HepG2 (cell line): ENCODE measurements around the gene KRT40. TPM values are rescaled to one million over a fixed set of nuclear protein-coding genes. Genes with fewer than 3 reads are reported as not detected.
A peak's percentile ranks its signal among the peaks of the same experiment; 100 is the strongest.

Experiments used
- ASH2L ChIP-seq: fragments of 300-600, 200-600 bp; sonication (generic); IDR thresholded peaks from 2 replicates; pipeline ENCODE4 v1.7.0; 2017; ENCODE audit warnings: low read depth, mild to moderate bottlenecking, moderate library complexity, mixed read lengths, low read length; ENCODE audit not compliant: insufficient read length
- BCL6 ChIP-seq: IDR thresholded peaks from 2 replicates; pipeline ENCODE4 v1.6.1; 2016; ENCODE audit warnings: missing genetic modification reagents, missing compliant biosample characterization
- CENPT ChIP-seq: sonication (generic); formaldehyde crosslinking; IDR thresholded peaks from 2 replicates; pipeline ENCODE4 v1.8.0; 2022; ENCODE audit warnings: low read depth, mild to moderate bottlenecking, moderate library complexity, missing genetic modification reagents
- DR1 ChIP-seq: sonication (generic); formaldehyde crosslinking; IDR thresholded peaks from 2 replicates; pipeline ENCODE4 v1.8.0; 2021; ENCODE audit warnings: mild to moderate bottlenecking, missing genetic modification reagents, inconsistent platforms
- FOXA1 ChIP-seq, 2 experiments: fragments of 450-650 bp in 1 of 2; sonication (generic) in 1 of 2; formaldehyde crosslinking in 1 of 2; IDR thresholded peaks; 2 replicates each; pipeline versions ENCODE4 v1.4.0 to v1.6.1; 2016 to 2020; ENCODE audit warnings: missing genetic modification reagents in 1 of 2
- KIAA2018 ChIP-seq: sonication (generic); formaldehyde crosslinking; IDR thresholded peaks from 2 replicates; pipeline ENCODE4 v1.5.0; 2020; ENCODE audit warnings: mild to moderate bottlenecking, missing genetic modification reagents, borderline replicate concordance
- MIER3 ChIP-seq: IDR thresholded peaks from 2 replicates; pipeline ENCODE4 v1.6.1; 2016; ENCODE audit warnings: missing compliant biosample characterization, borderline replicate concordance
- NR2F6 ChIP-seq, 2 experiments: IDR thresholded peaks; 2 replicates each; pipeline ENCODE4 v1.6.1; 2016; ENCODE audit warnings: antibody characterized with exemption in 1 of 2, mild to moderate bottlenecking in 1 of 2
- SOX13 ChIP-seq, 3 experiments: fragments of 450-650 bp in 1 of 3; sonication (generic) in 1 of 3; formaldehyde crosslinking in 1 of 3; IDR thresholded peaks in 2 of 3; conservative IDR thresholded peaks in 1 of 3; 2 replicates each; pipeline versions ENCODE4 v1.5.0 to v1.6.1; 2016 to 2020; ENCODE audit warnings: antibody characterized with exemption in 1 of 3, mild to moderate bottlenecking in 1 of 3, missing compliant biosample characterization in 1 of 3, missing genetic modification reagents in 1 of 3, moderate library complexity in 1 of 3
- SOX5 ChIP-seq: IDR thresholded peaks from 2 replicates; pipeline ENCODE4 v1.6.1; 2016; ENCODE audit warnings: borderline replicate concordance
- SOX6 ChIP-seq, 2 experiments: fragments of 450-650 bp in 1 of 2; sonication (generic) in 1 of 2; formaldehyde crosslinking in 1 of 2; IDR thresholded peaks; 2 replicates each; pipeline versions ENCODE4 v1.4.0 to v1.6.1; 2017 to 2020; ENCODE audit warnings: antibody characterized with exemption in 1 of 2, mild to moderate bottlenecking in 1 of 2, missing genetic modification reagents in 1 of 2
- ZNF687 ChIP-seq: sonication (generic); formaldehyde crosslinking; IDR thresholded peaks from 2 replicates; pipeline ENCODE4 v1.5.1; 2020; ENCODE audit warnings: mild to moderate bottlenecking, missing genetic modification reagents, moderate library complexity
- ZNF792 ChIP-seq: IDR thresholded peaks from 2 replicates; pipeline ENCODE4 v1.6.1; 2016
- polyA plus RNA-seq, 8 experiments: library from polyadenylated mRNA; depleted of rRNA in 3 of 8; stranded (reverse) in 7 of 8; unstranded in 1 of 8; fragments of >200 nt; fragmentation: Illumina TruSeq in 4 of 8; extraction: Trizol in 4 of 8; gene quantifications; 2 replicates each; pipeline versions ENCODE4 v1.2.1 to v1.2.3, GENCODE V29; 2011 to 2016; ENCODE audit warnings: low read depth in 4 of 8, missing spikeins in 1 of 8, mixed read lengths in 1 of 8; ENCODE audit not compliant: insufficient read depth in 1 of 8
- total RNA-seq, 5 experiments: library from RNA; depleted of rRNA; stranded (reverse); fragments of >200 nt; fragmentation: Illumina TruSeq; extraction: Trizol; gene quantifications; 2 replicates each; pipeline ENCODE4 v1.2.3, GENCODE V29; 2016; ENCODE audit warnings: low read depth in 1 of 5

The KRT40 gene
- total and polyA plus RNA-seq, 2 of the 13 experiments (the other 11 are each of a cell fraction or from before 2014, with no cell fraction given), result not detected

- TF ChIP-seq ZNF687 (CRISPR knock-in tag) (peak; percentile 64), SOX6 (IDR thresholded peaks at IDR 0.05) (no peak), SOX6 (CRISPR knock-in tag; IDR thresholded peaks at IDR 0.05) (0 out of 2 replicates have a peak, but pooled peaks have one; percentile 25), SOX5 (peak; percentile 60; the same call in 1 of the 2 replicates), CENPT (no peak), KIAA2018 (CRISPR knock-in tag) (no peak), ASH2L (peak; percentile 45), NR2F6 (IDR thresholded peaks at IDR 0.05) (peak; percentile 40; the same call in 1 of the 2 replicates), NR2F6 (CRISPR knock-in tag; IDR thresholded peaks at IDR 0.05) (no peak), MIER3 (CRISPR knock-in tag) (0 out of 2 replicates have a peak, but pooled peaks have one; percentile 15), FOXA1 (IDR thresholded peaks at IDR 0.05) (no peak), FOXA1 (CRISPR knock-in tag; IDR thresholded peaks at IDR 0.05) (peak; percentile 43; the same call in 1 of the 2 replicates), ZNF792 (peak; percentile 54; the same call in 1 of the 2 replicates), SOX13 (IDR thresholded peaks at IDR 0.05) (no peak), SOX13 (CRISPR knock-in tag; conservative IDR thresholded peaks at IDR 0.05 in 1 of 2, IDR thresholded peaks at IDR 0.05 in 1 of 2) (peak in 1 of 2 experiments; percentile 65; a peak in 2 of 4 replicates), DR1 (CRISPR knock-in tag) (no peak), BCL6 (CRISPR knock-in tag) (peak; percentile 57; the same call in 1 of the 2 replicates)
- TF ChIP-seq, all 625 proteins: peak for 13
These were observed 32.6 kb upstream of the KRT40 start (continued) for GRCh38 chr17:41016578-41017215.
